ENCODE data around the gene ELL. TPM values are rescaled to one million over a fixed set of nuclear protein-coding genes. Genes with fewer than 3 reads are reported as not detected.

The ELL gene
- total RNA-seq, 1 donor from 2014 or later: 25.3 TPM

GRCh38 chr19:18504886-18505610 is 16.8 kb downstream of the ELL start:
- Histone ChIP-seq H3K4me3 (no peak overlapping the region), H3K9me3 (no peaks in the 10 kb centered on the region), H3K27ac (peak overlapping the region; percentile 82), H3K4me1 (peaks cover 100% of the 10 kb centered on the region), H3K27me3 (no peaks in the 10 kb centered on the region), H3K36me3 (no peaks in the 10 kb centered on the region)
- DNase-seq (ENCODE audit: extremely low spot score in 2 of 2): no peak
- TF ChIP-seq POLR2A (IDR thresholded peaks at IDR 0.05) (no peak), POLR2AphosphoS5 (IDR thresholded peaks at IDR 0.05; ENCODE audit: insufficient read depth in 1 of 2, low read depth in 1 of 2) (no peak), CTCF (IDR thresholded peaks at IDR 0.05) (no peak)
- intact Hi-C loops (cut with DNase I): no loop called here

DNA sequence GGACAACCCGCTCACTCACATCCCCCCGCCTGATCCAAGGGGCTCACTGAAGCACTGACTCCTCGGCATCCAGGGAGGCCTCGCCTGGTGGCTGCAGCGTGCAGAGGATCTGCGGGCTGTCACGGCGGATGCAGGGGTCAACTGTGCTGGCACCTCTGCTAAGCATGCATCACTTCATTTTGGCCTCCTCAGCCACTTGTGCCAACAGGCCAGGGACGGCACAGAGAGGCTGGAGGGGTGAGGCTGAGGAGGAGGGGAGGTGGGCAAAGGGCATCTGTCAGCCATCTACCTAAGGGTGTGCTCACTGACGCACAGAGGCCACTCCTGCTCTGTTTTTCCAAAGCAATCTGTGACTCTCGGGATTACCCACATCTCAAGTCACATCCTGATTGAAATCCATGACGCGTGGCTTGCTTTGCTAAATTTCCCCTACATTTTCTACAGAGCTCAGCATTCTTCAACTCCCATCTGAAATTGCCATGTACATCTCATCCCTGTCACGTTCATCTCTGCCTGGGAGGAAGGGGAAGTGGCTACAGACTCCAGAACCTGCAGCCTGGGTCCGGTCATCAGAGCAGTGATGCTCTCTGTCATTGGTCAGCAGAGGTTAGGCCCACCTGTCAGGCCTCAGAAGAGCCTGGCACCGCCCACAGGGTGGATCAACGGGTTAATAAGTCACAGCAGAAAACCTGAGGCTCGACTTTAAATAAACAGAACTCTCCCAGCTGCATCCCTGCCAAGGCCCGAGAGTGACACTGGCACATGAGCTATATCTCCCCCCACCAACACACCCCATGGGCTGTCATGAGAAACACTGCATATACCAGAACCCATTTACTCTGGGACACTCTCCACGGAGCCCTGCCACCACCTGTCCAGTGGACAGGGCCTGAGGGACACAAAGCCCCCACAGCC is 17.6 kb downstream of the ELL start:
- H3K4me1 ChIP-seq: peaks cover 100% of the 10 kb centered on the region
- intact Hi-C loops (cut with DNase I): no loop called here
- no peak overlapping the region for H3K4me3 ChIP-seq
- peak overlapping the region; percentile 3 for H3K27ac ChIP-seq
- no peaks in the 10 kb centered on the region for H3K9me3 ChIP-seq
- no peaks in the 10 kb centered on the region for H3K36me3 ChIP-seq
- TF ChIP-seq POLR2AphosphoS5 (IDR thresholded peaks at IDR 0.05; ENCODE audit: insufficient read depth in 1 of 2, low read depth in 1 of 2) (no peak), CTCF (IDR thresholded peaks at IDR 0.05) (no peak), POLR2A (IDR thresholded peaks at IDR 0.05) (no peak)
- no peak for DNase-seq (ENCODE audit: extremely low spot score in 2 of 2)
- no peaks in the 10 kb centered on the region for H3K27me3 ChIP-seq

DNA sequence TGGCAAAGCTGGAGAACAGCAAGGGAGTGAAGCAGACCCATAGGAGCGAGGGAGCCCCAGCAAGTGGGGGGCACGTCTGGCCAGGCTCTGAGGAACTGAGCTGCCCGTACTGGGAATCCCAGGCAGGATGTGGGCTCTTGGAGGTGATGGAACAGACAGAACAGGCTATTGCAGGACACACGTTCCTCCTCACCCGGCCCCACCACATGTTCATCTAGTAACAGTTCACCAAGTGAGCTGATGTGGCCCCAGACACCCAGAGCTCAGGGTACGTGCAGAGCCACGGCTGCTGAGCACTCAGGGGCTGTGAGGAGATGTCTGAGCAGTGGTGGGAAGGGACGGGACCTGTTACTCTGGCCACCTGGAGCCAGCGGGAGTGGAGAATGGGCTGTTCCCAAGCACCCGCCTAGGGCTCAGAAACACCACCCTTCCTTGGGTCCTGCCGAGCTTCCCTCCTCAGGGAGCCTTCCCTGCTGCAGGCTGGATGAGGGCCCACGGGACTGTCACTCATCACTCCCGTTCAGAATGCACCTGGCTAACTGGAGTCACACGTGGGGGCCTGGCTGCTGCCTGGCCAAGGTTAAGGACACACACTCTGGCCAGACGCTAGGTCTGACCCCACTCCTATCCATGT is 18.4 kb downstream of the ELL start:
- intact Hi-C loops (cut with DNase I): no loop called here
- Histone ChIP-seq H3K4me1 (peaks cover 100% of the 10 kb centered on the region), H3K9me3 (no peaks in the 10 kb centered on the region), H3K4me3 (no peak overlapping the region), H3K36me3 (no peaks in the 10 kb centered on the region), H3K27me3 (no peaks in the 10 kb centered on the region), H3K27ac (peak overlapping the region; percentile 41)
- TF ChIP-seq POLR2AphosphoS5 (IDR thresholded peaks at IDR 0.05; ENCODE audit: insufficient read depth in 1 of 2, low read depth in 1 of 2) (no peak), POLR2A (IDR thresholded peaks at IDR 0.05) (no peak), CTCF (IDR thresholded peaks at IDR 0.05) (no peak)
- DNase-seq (ENCODE audit: extremely low spot score in 2 of 2): no peak

GRCh38 chr19:18502638-18503294 is 19.1 kb downstream of the ELL start:
- Histone ChIP-seq H3K36me3 (no peaks in the 10 kb centered on the region), H3K4me1 (peaks cover 100% of the 10 kb centered on the region), H3K27me3 (no peaks in the 10 kb centered on the region), H3K4me3 (no peak overlapping the region), H3K9me3 (no peaks in the 10 kb centered on the region), H3K27ac (peak overlapping the region; percentile 41)
- intact Hi-C loops (cut with DNase I): no loop called here
- TF ChIP-seq POLR2A (IDR thresholded peaks at IDR 0.05): no peak
- no peak for TF ChIP-seq POLR2AphosphoS5 (IDR thresholded peaks at IDR 0.05; ENCODE audit: insufficient read depth in 1 of 2, low read depth in 1 of 2)
- TF ChIP-seq CTCF (IDR thresholded peaks at IDR 0.05): no peak
- no peak for DNase-seq (ENCODE audit: extremely low spot score in 2 of 2)
